Measurements from ENCODE around the gene TPI1.

GRCh38 chr12:6851921-6852650 lies 15.2 kb upstream of the TPI1 start, which contains the start of gene USP5:
- peak in 3 of 6 experiments; percentile 13 to 29 (median 24) for TF ChIP-seq CTCF (IDR thresholded peaks at IDR 0.05)
- TF ChIP-seq POLR2AphosphoS5 (IDR thresholded peaks at IDR 0.05): peak; percentile 60 to 87
- peak in 1 of 4 donors; percentile 59 for TF ChIP-seq POLR2A (IDR thresholded peaks at IDR 0.05)
